Measurements from ENCODE around the gene CLTA. TPM values are rescaled to one million over a fixed set of nuclear protein-coding genes. Genes with fewer than 3 reads are reported as not detected.
A peak's percentile ranks its signal among the peaks of the same experiment; 100 is the strongest.

Gene CLTA
- polyA plus RNA-seq, 1 of the 3 experiments (the other 2 are of a cell fraction) = 260 TPM

GRCh38 chr9:36207546-36208012 lies 16.9 kb downstream of the CLTA start (continued):
- TF ChIP-seq ZBTB33 (IDR thresholded peaks at IDR 0.05; ENCODE audit: borderline replicate concordance, low read depth) = no peak
- no peak for TF ChIP-seq IRF3 (IDR thresholded peaks at IDR 0.05; ENCODE audit: low read depth, low read length)
- no peak for TF ChIP-seq MXI1 (IDR thresholded peaks at IDR 0.05; ENCODE audit: low read depth, low read length)
- no peak for TF ChIP-seq RXRA (IDR thresholded peaks at IDR 0.05; ENCODE audit: borderline replicate concordance, low read depth)
- TF ChIP-seq NRF1 (IDR thresholded peaks at IDR 0.05; ENCODE audit: low read depth, low read length) = no peak
- no peak for TF ChIP-seq GATA2 (CRISPR knock-in tag; IDR thresholded peaks at IDR 0.05)
- no peak for TF ChIP-seq FOXJ3 (CRISPR knock-in tag; IDR thresholded peaks at IDR 0.05)

GRCh38 chr9:36208521-36209253 lies 18.0 kb downstream of the CLTA start:
- no peak overlapping the region for H3K4me3 ChIP-seq (ENCODE audit: low read depth in 2 of 2, low read length in 1 of 2)
- H3K9me2 ChIP-seq = no peaks in the 10 kb centered on the region
- CTCF ChIA-PET = interaction anchor here (1.3 kb wide), 1 partner anchor 120 kb away, joined by 4 read pairs; no protein-coding TSS in a partner anchor
- WGBS (ENCODE audit: low lambda C conversion rate) = 71% methylated on average over 10 of the region's 10 CpGs
- H4K20me1 ChIP-seq (ENCODE audit: insufficient read depth) = peaks cover 84% of the 10 kb centered on the region
- 0 out of 2 replicates have a peak overlapping the region, but pooled peaks have one; percentile 63 for H3K4me2 ChIP-seq
- DNase-seq = peak; percentile 50
- H3K27ac ChIP-seq (ENCODE audit: low read depth in 2 of 2, low read length in 1 of 2) = peak overlapping the region; percentile 63 to 93
- H3K9ac ChIP-seq = no peak overlapping the region
- H2AFZ ChIP-seq (ENCODE audit: low read depth) = no peak overlapping the region
- TF ChIP-seq NRF1 (IDR thresholded peaks at IDR 0.05; ENCODE audit: low read depth, low read length) (no peak), MXI1 (IDR thresholded peaks at IDR 0.05; ENCODE audit: low read depth, low read length) (peak; percentile 65), TEAD4 (IDR thresholded peaks at IDR 0.05; ENCODE audit: borderline replicate concordance, insufficient read depth) (no peak), CHD2 (IDR thresholded peaks at IDR 0.05; ENCODE audit: low read length, partially characterized antibody) (peak; percentile 31), RCOR1 (IDR thresholded peaks at IDR 0.05; ENCODE audit: low read length) (no peak), FOSL2 (IDR thresholded peaks at IDR 0.05; ENCODE audit: borderline replicate concordance, low read depth) (no peak), EP300 (IDR thresholded peaks at IDR 0.05; ENCODE audit: borderline replicate concordance in 1 of 2, low read depth in 1 of 2, low read length in 1 of 2) (peak in 1 of 2 experiments; percentile 42; a peak in 1 of 4 replicates), GATA2 (CRISPR knock-in tag; IDR thresholded peaks at IDR 0.05) (peak; percentile 32; the same call in 1 of the 2 replicates), POLR2AphosphoS5 (IDR thresholded peaks at IDR 0.05; ENCODE audit: low read depth, low read length) (no peak), TCF12 (IDR thresholded peaks at IDR 0.05) (peak; percentile 9; the same call in 1 of the 2 replicates)
- peaks cover 30 to 41% of the 10 kb centered on the region in 2 experiments for H3K4me1 ChIP-seq (ENCODE audit: control insufficient read depth in 1 of 2, insufficient read depth in 2 of 2, low read depth in 1 of 2, low read length in 1 of 2)
- peaks cover 97% of the 10 kb centered on the region for H3K79me2 ChIP-seq (ENCODE audit: insufficient read depth)
- H3K9me3 ChIP-seq = no peaks in the 10 kb centered on the region
- POLR2A ChIA-PET = no interaction called here
- H3F3A ChIP-seq (replicated peaks; ENCODE audit: insufficient read depth) = peaks cover 11% of the 10 kb centered on the region
- H3K27me3 ChIP-seq (ENCODE audit: insufficient read depth) = no peaks in the 10 kb centered on the region
- peaks cover 74 to 89% of the 10 kb centered on the region in 2 experiments for H3K36me3 ChIP-seq (replicated peaks in 1 of 2; ENCODE audit: control insufficient read depth in 1 of 2, insufficient read depth in 2 of 2, low read length in 1 of 2)

Data from SK-N-SH (cell line).